ENCODE data around the gene RPS2. TPM values are rescaled to one million over a fixed set of nuclear protein-coding genes. Genes with fewer than 3 reads are reported as not detected.

The RPS2 gene
- total and polyA plus RNA-seq, 2 donors (not counting 1 experiment from before 2014, with no cell fraction given): 3,261 to 6,138 TPM

- Mint-ChIP-seq H3K4me3 (peak overlapping the region; percentile 91), H3K27ac (peak overlapping the region; percentile 97), H3K9me3 (ENCODE audit: insufficient read depth) (no peaks in the 10 kb centered on the region), H3K27me3 (no peaks in the 10 kb centered on the region), H3K4me1 (peaks cover 33% of the 10 kb centered on the region)
- ChIA-PET CTCF (interaction anchor here (1.2 to 5.5 kb wide), 4 partner anchors 13 to 163 kb away, joined by 3 to 32 read pairs (median 4); partner anchors contain the start of genes RPS2 and TRAF7), POLR2A (interaction anchor here (0.6 to 3.0 kb wide), 15 partner anchors 9 to 755 kb away, joined by 3 to 36 read pairs (median 5); partner anchors contain the start of genes ECI1, MSRB1, PDPK1 and RPS2)
- intact Hi-C loops (cut with micrococcal nuclease): loop anchor here (1.0 to 10.0 kb wide), 4 partner anchors 8 to 786 kb away; partner anchors contain the start of genes ELOB, MSRB1 and RPS2
- Histone ChIP-seq H3K4me3 (ENCODE audit: control extremely low read depth in 1 of 5, extremely low read depth in 1 of 5, insufficient read depth in 1 of 5, low read depth in 2 of 5, low read length in 4 of 5) (peak overlapping the region in 4 of 5 experiments; percentile 51 to 93 (median 69)), H3K9ac (ENCODE audit: low read length) (peak overlapping the region; percentile 53), H3K36me3 (replicated peaks in 1 of 2; ENCODE audit: control extremely low read depth in 1 of 2, control insufficient read depth in 1 of 2, extremely low read depth in 1 of 2, insufficient read depth in 2 of 2, low read length in 1 of 2) (no peaks in the 10 kb centered on the region), H3K27ac (ENCODE audit: low read length in 2 of 2) (peak overlapping the region; percentile 86 to 92), H3K4me1 (ENCODE audit: control insufficient read depth in 2 of 2, insufficient read depth in 2 of 2, low read length in 2 of 2) (peaks cover 24 to 35% of the 10 kb centered on the region in 2 donors), H4K20me1 (ENCODE audit: control insufficient read depth, insufficient read depth, low read length, poor library complexity, severe bottlenecking) (no peaks in the 10 kb centered on the region), H3K4me2 (replicated peaks; ENCODE audit: low read depth, low read length, poor library complexity, severe bottlenecking) (peak overlapping the region; percentile 100), H2AFZ (ENCODE audit: insufficient read depth, low read depth, low read length, poor library complexity, severe bottlenecking) (peak overlapping the region; percentile 0), H3K9me3 (ENCODE audit: control extremely low read depth in 1 of 3, control insufficient read depth in 2 of 3, insufficient read depth in 1 of 3, low read length in 2 of 3) (peaks cover 0 to 13% (median 0%) of the 10 kb centered on the region in 3 donors), H3K79me2 (ENCODE audit: control insufficient read depth, insufficient read depth, low read length) (no peaks in the 10 kb centered on the region), H3K27me3 (replicated peaks in 1 of 4; ENCODE audit: control extremely low read depth in 1 of 4, control insufficient read depth in 3 of 4, insufficient read depth in 4 of 4, low read length in 3 of 4) (no peaks in the 10 kb centered on the region)
- 10% methylated on average over 22 of the region's 22 CpGs for WGBS (ENCODE audit: insufficient coverage)
- DNase-seq (no peak), ATAC-seq (ENCODE audit: low read depth) (no peak)
- TF ChIP-seq, protein P1, sequence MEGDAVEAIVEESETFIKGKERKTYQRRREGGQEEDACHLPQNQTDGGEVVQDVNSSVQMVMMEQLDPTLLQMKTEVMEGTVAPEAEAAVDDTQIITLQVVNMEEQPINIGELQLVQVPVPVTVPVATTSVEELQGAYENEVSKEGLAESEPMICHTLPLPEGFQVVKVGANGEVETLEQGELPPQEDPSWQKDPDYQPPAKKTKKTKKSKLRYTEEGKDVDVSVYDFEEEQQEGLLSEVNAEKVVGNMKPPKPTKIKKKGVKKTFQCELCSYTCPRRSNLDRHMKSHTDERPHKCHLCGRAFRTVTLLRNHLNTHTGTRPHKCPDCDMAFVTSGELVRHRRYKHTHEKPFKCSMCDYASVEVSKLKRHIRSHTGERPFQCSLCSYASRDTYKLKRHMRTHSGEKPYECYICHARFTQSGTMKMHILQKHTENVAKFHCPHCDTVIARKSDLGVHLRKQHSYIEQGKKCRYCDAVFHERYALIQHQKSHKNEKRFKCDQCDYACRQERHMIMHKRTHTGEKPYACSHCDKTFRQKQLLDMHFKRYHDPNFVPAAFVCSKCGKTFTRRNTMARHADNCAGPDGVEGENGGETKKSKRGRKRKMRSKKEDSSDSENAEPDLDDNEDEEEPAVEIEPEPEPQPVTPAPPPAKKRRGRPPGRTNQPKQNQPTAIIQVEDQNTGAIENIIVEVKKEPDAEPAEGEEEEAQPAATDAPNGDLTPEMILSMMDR (IDR thresholded peaks at IDR 0.05): no peak
- TF ChIP-seq EZH2 (IDR thresholded peaks at IDR 0.05; ENCODE audit: borderline replicate concordance, insufficient read depth, low read depth, low read length, poor library complexity, severe bottlenecking): no peak
These were observed 26.9 kb upstream of the RPS2 start for GRCh38 chr16:1991588-1991947.

DNA sequence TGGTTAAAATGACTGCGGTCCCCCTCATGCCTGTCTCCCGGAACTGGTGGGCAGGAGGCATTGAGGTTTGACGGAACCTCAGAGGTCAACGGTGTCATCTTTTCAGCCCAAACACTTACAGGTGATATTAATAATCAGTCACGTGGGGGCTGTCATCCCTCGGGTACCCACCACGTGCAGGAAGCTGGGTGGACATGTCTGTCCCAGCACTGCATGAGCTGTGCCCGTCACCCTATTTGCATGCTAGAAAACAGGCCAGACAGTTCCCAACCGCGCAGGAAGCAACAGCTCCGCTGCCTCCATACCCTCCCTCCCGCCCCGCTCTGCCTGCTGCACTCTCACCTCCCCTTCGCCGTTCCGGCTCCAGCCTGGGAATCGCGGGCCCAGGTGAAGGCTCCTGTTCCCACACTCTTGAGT lies 26.5 kb upstream of the RPS2 start:
- peaks cover 33% of the 10 kb centered on the region for H3K4me1 Mint-ChIP-seq
- H2AFZ ChIP-seq (ENCODE audit: insufficient read depth, low read depth, low read length, poor library complexity, severe bottlenecking): peak overlapping the region; percentile 56
- peak overlapping the region in 4 of 5 experiments; percentile 65 to 93 (median 69) for H3K4me3 ChIP-seq (ENCODE audit: control extremely low read depth in 1 of 5, extremely low read depth in 1 of 5, insufficient read depth in 1 of 5, low read depth in 2 of 5, low read length in 4 of 5)
- H3K4me1 ChIP-seq (ENCODE audit: control insufficient read depth in 2 of 2, insufficient read depth in 2 of 2, low read length in 2 of 2): peaks cover 24 to 35% of the 10 kb centered on the region in 2 donors
- DNase-seq (peak; percentile 89), ATAC-seq (ENCODE audit: low read depth) (peak; percentile 54)
- ChIA-PET CTCF (interaction anchor here (0.6 to 5.5 kb wide), 6 partner anchors 13 to 451 kb away, joined by 3 to 32 read pairs (median 4); partner anchors contain the start of genes RPS2 and TRAF7), POLR2A (interaction anchor here (0.6 to 3.0 kb wide), 13 partner anchors 8 to 260 kb away, joined by 3 to 36 read pairs (median 5); partner anchors contain the start of genes ECI1, MSRB1, RNF151 and RPS2)
- no peaks in the 10 kb centered on the region for H4K20me1 ChIP-seq (ENCODE audit: control insufficient read depth, insufficient read depth, low read length, poor library complexity, severe bottlenecking)
- peaks cover 0 to 13% (median 0%) of the 10 kb centered on the region in 3 donors for H3K9me3 ChIP-seq (ENCODE audit: control extremely low read depth in 1 of 3, control insufficient read depth in 2 of 3, insufficient read depth in 1 of 3, low read length in 2 of 3)
- H3K27ac Mint-ChIP-seq: peak overlapping the region; percentile 97
- H3K4me3 Mint-ChIP-seq: peak overlapping the region; percentile 91
- H3K4me2 ChIP-seq (replicated peaks; ENCODE audit: low read depth, low read length, poor library complexity, severe bottlenecking): peak overlapping the region; percentile 100
- no peaks in the 10 kb centered on the region for H3K9me3 Mint-ChIP-seq (ENCODE audit: insufficient read depth)
- H3K36me3 ChIP-seq (replicated peaks in 1 of 2; ENCODE audit: control extremely low read depth in 1 of 2, control insufficient read depth in 1 of 2, extremely low read depth in 1 of 2, insufficient read depth in 2 of 2, low read length in 1 of 2): peaks cover 0 to under 1% of the 10 kb centered on the region in 2 experiments
- intact Hi-C loops (cut with micrococcal nuclease): loop anchor here (1.0 to 10.0 kb wide), 4 partner anchors 8 to 786 kb away; partner anchors contain the start of genes ELOB, MSRB1 and RPS2
- peak overlapping the region; percentile 90 for H3K9ac ChIP-seq (ENCODE audit: low read length)
- no peaks in the 10 kb centered on the region for H3K27me3 ChIP-seq (replicated peaks in 1 of 4; ENCODE audit: control extremely low read depth in 1 of 4, control insufficient read depth in 3 of 4, insufficient read depth in 4 of 4, low read length in 3 of 4)
- H3K27ac ChIP-seq (ENCODE audit: low read length in 2 of 2): peak overlapping the region; percentile 86 to 92
- H3K27me3 Mint-ChIP-seq: no peaks in the 10 kb centered on the region
- 0% methylated on average over 18 of the region's 18 CpGs for whole genome bisulfite sequencing (ENCODE audit: insufficient coverage)
- TF ChIP-seq, protein P1 (IDR thresholded peaks at IDR 0.05): no peak
- TF ChIP-seq EZH2 (IDR thresholded peaks at IDR 0.05; ENCODE audit: borderline replicate concordance, insufficient read depth, low read depth, low read length, poor library complexity, severe bottlenecking): no peak
- no peaks in the 10 kb centered on the region for H3K79me2 ChIP-seq (ENCODE audit: control insufficient read depth, insufficient read depth, low read length)
